ENCODE results near the gene PTMA. TPM values are rescaled to one million over a fixed set of nuclear protein-coding genes. Genes with fewer than 3 reads are reported as not detected.

The PTMA gene
- total RNA-seq, 1 experiment from 2014 or later = 713 TPM

DNA sequence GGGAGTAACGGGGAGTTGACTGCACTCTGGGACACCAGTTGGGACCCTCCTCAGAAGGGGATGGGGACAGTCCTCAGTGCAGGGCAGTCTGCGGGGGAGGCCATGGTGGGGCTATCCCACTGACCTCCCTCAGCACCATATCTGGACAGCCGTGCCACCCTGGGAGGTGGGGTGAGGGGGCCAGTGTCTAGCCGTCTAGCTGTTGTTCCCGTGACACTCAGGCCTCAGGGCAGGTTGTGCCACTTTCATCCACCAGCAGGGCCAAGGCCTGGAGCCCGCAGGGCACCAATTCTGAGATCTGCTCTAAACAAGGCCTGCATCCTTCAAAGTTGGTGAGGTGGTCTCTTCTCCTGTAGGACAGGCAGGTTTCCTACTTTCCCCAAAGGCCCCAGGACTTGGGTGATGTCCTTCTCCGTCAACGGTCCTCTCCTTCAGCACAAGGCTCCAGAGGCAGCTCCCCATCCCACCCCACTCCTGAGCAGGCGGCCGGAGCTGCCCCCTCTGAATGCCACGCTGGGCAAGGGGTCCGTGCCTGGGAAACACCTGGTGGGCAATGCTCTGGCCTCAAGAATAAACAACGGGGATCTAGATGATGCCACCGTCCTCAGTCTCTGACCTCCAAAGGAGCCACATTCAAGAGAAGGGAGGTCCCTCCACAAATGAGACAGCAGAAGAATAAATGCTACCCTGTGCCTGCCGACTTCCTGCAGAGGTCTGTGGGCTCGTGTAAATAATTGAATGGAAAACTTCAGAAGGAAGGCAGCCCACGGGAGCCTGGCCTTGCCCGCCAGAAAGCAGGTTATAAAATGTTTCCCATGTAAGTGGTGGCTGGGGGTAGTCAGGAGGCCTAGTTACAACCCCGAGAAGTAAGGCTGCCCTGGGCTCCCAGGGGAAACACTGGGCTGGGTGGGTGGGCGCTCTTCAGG, 42.8 kb upstream of the PTMA start:
- intact Hi-C loops (cut with micrococcal nuclease) = no loop called here
- H3K4me1 Mint-ChIP-seq (ENCODE audit: insufficient read depth, unreplicated experiment) = no peaks in the 10 kb centered on the region
- ChIA-PET CTCF (interaction anchor here (0.6 to 4.1 kb wide), 7 partner anchors 10 to 107 kb away, joined by 3 to 34 read pairs (median 8); no protein-coding TSS in a partner anchor), POLR2A (interaction anchor here (0.5 to 3.1 kb wide), 4 partner anchors 9 to 54 kb away, joined by 3 to 17 read pairs (median 5); partner anchors contain the start of gene PTMA)
- DNase-seq (ENCODE audit: unreplicated experiment) = no peak
- no peaks in the 10 kb centered on the region for H3K36me3 Mint-ChIP-seq (ENCODE audit: insufficient read depth, unreplicated experiment)
- H3K27me3 Mint-ChIP-seq (ENCODE audit: insufficient read depth, unreplicated experiment) = no peaks in the 10 kb centered on the region
- no peaks in the 10 kb centered on the region for H3K9me3 Mint-ChIP-seq (ENCODE audit: unreplicated experiment)
- H3K4me3 Mint-ChIP-seq (ENCODE audit: unreplicated experiment) = peak overlapping the region; percentile 50
- TF ChIP-seq, protein P1, sequence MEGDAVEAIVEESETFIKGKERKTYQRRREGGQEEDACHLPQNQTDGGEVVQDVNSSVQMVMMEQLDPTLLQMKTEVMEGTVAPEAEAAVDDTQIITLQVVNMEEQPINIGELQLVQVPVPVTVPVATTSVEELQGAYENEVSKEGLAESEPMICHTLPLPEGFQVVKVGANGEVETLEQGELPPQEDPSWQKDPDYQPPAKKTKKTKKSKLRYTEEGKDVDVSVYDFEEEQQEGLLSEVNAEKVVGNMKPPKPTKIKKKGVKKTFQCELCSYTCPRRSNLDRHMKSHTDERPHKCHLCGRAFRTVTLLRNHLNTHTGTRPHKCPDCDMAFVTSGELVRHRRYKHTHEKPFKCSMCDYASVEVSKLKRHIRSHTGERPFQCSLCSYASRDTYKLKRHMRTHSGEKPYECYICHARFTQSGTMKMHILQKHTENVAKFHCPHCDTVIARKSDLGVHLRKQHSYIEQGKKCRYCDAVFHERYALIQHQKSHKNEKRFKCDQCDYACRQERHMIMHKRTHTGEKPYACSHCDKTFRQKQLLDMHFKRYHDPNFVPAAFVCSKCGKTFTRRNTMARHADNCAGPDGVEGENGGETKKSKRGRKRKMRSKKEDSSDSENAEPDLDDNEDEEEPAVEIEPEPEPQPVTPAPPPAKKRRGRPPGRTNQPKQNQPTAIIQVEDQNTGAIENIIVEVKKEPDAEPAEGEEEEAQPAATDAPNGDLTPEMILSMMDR (IDR thresholded peaks at IDR 0.05; ENCODE audit: unreplicated experiment) = no peak
- H3K27ac Mint-ChIP-seq (ENCODE audit: low read depth, unreplicated experiment) = peak overlapping the region; percentile 81
- no TSS peak for BruUV-seq (replicated peaks)

- peak; percentile 88 for DNase-seq (ENCODE audit: unreplicated experiment)
- POLR2A ChIA-PET = interaction anchor here (0.5 to 3.1 kb wide), 6 partner anchors 9 to 55 kb away, joined by 3 to 17 read pairs (median 4); partner anchors contain the start of gene PTMA
These were observed 41.9 kb upstream of the PTMA start for GRCh38 chr2:231666171-231667095.

DNA sequence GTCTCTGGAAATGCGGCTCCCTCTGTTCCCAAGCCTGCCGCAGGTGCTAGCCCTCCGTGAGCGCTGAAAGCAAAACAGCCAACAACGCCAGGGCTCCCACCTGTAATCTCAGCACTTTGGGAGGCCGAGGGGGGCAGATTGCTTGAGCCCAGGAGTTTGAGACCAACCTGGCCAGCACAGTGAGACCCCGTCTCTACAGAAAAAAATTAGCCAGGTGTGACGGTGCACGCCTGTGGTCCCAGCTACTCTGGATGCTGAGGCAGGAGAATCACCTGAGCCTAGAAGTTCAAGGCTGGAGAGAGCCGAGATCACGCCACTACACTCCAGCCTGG, 41.3 kb upstream of the PTMA start:
- no peaks in the 10 kb centered on the region for H3K36me3 Mint-ChIP-seq (ENCODE audit: insufficient read depth, unreplicated experiment)
- TF ChIP-seq, protein P1 (IDR thresholded peaks at IDR 0.05; ENCODE audit: unreplicated experiment) = no peak
- ChIA-PET POLR2A (interaction anchor here (0.6 to 3.1 kb wide), 5 partner anchors 24 to 56 kb away, joined by 3 to 17 read pairs (median 4); partner anchors contain the start of gene PTMA), CTCF (interaction anchor here (0.5 to 4.1 kb wide), 7 partner anchors 8 to 54 kb away, joined by 3 to 34 read pairs (median 6); no protein-coding TSS in a partner anchor)
- no peak overlapping the region for H3K27ac Mint-ChIP-seq (ENCODE audit: low read depth, unreplicated experiment)
- H3K4me3 Mint-ChIP-seq (ENCODE audit: unreplicated experiment) = no peak overlapping the region
- BruUV-seq (replicated peaks) = no TSS peak
- H3K4me1 Mint-ChIP-seq (ENCODE audit: insufficient read depth, unreplicated experiment) = no peaks in the 10 kb centered on the region
- DNase-seq (ENCODE audit: unreplicated experiment) = no peak
- no peaks in the 10 kb centered on the region for H3K9me3 Mint-ChIP-seq (ENCODE audit: unreplicated experiment)
- intact Hi-C loops (cut with micrococcal nuclease) = no loop called here
- no peaks in the 10 kb centered on the region for H3K27me3 Mint-ChIP-seq (ENCODE audit: insufficient read depth, unreplicated experiment)

More at GRCh38 chr2:231666171-231667095, 41.9 kb upstream of the PTMA start:
- Mint-ChIP-seq H3K9me3 (ENCODE audit: unreplicated experiment) (no peaks in the 10 kb centered on the region), H3K4me1 (ENCODE audit: insufficient read depth, unreplicated experiment) (no peaks in the 10 kb centered on the region), H3K27ac (ENCODE audit: low read depth, unreplicated experiment) (peak overlapping the region; percentile 81), H3K27me3 (ENCODE audit: insufficient read depth, unreplicated experiment) (no peaks in the 10 kb centered on the region), H3K4me3 (ENCODE audit: unreplicated experiment) (peak overlapping the region; percentile 50), H3K36me3 (ENCODE audit: insufficient read depth, unreplicated experiment) (no peaks in the 10 kb centered on the region)
- intact Hi-C loops (cut with micrococcal nuclease) = no loop called here
- no TSS peak for BruUV-seq (replicated peaks)
- TF ChIP-seq, protein P1 (IDR thresholded peaks at IDR 0.05; ENCODE audit: unreplicated experiment) = no peak
- CTCF ChIA-PET = interaction anchor here (0.5 to 4.1 kb wide), 9 partner anchors 9 to 108 kb away, joined by 3 to 34 read pairs (median 6); no protein-coding TSS in a partner anchor

All from MCF 10A (cell line).